DMS79 (cell line): ENCODE results near the gene SCG3.
"Not testable (repeated sequence)": the region's sequence is repeated elsewhere in the genome, so short reads cannot be mapped to it uniquely, and the experiment has no call there.

Source experiments
- DNase-seq: peaks from one replicate; lab custom pipeline; 2025; lab: John Stamatoyannopoulos, UW

Gene SCG3

DNA sequence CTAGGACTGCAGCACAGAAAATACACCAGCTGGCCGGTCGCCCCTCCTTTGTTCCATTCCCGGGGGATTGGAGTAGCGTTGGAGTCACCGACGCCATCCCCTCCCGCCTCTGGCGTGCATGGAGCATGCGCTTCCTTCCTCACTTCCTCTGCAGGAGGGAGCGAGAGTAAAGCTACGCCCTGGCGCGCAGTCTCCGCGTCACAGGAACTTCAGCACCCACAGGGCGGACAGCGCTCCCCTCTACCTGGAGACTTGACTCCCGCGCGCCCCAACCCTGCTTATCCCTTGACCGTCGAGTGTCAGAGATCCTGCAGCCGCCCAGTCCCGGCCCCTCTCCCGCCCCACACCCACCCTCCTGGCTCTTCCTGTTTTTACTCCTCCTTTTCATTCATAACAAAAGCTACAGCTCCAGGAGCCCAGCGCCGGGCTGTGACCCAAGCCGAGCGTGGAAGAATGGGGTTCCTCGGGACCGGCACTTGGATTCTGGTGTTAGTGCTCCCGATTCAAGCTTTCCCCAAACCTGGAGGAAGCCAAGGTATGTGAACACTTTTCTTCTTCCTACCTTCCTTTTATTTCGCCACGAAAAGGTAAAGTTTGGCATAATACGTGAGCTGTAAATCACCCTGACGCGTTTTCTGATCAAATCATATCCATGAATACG is at the start of gene SCG3:
SCG3 (plus strand) TSS at position 201 of the 661 bp plus-strand sequence; CDS start at position 454, 253 bp downstream.
- peak; percentile 63 for DNase-seq

DNA sequence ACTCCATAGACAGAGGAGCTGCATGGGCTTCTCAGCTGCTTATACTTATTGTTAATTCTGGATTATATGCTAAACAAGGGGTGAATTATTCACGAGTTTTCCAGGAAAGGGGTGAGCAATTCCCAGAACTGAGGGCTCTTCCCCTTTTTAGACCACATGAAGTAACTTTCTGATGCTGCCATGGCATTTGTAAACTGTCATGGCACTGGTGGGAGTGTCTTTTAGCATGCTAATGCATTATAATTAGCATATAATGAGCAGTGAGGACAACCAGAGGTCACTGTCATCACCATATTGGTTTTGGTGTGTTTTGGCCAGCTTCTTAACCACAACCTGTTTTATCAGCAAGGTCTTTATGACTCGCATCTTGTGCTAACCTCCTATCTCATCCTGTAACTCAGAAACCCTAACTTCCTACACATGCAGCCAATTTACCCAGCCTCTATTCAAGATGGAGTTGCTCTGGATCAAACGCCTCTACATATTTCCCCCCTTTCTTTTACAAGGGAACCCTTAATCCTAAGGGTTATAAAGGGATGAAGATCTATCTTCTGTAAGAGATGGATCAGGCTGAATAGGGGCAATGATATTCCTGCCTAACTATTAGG is 46.6 kb upstream of the SCG3 start:
- no peak for DNase-seq

DNA sequence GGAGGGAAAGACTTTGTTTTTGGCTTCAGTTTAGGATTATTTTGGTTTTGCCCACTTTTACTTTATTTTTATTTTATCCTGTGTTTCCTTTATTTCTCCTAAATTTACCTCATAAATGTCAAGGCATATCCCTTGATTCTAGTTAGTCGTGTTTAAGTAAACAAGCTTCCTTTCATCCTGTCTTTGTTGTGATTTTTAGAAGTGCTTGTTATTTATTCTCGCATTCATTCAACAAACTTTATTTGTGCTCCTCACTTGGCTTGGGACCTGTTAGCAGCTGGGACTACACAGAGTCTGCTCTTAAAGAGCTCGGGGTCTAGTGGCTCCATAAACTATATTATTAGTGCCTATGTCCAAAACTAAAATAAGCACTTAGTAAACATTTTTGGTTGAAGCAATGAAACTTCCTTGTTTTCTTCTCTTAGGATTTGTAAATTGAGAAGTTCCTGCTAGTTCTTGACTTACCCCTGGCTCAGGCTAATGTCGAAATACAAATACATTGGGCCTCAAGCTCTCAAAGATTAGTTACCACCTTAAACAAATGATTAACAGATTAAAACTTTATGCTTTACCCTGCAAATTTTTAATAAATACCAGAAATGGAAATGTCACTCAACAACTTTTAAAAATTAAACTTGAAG is 39.7 kb upstream of the SCG3 start:
- no peak for DNase-seq

DNA sequence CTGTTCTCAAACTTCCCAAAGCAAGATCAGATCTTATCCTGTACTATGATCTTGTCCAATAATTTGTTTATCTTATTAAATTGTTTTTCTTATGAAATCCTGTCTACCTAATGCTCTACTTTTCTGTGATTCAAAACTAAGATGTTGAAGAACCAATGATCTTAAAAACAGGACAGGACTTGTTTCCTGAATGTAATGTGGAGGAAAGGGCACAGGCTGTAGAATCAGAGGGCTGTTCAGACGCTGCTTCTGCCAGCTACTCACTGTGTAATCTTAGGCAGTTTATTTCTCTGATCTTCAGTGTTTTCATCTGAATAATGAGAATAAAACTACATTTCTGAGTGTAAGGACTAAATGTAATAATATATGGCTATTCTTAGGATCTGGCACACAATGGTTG is 38.6 kb upstream of the SCG3 start:
- no peak for DNase-seq

DNA sequence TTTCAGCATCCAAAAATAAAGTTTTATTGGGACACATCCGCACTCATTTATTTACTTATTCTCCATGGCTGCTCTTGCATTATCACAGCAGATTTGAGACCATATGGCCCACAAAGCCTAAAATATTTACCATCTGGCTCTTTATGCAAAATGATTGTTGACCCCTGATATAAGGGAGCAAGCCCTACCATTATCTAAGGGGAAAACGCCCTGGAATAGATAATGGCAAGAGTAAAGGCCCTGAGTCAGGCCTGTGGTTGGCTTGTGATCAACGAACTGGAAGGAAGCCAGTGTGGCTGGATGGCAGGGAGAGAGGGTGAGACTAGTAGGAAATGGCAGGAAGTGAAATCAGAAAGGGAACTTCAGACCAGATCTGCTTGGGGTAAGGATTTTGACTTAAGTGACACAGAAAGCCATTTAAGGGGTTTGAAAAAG is 34.2 kb upstream of the SCG3 start:
- no peak for DNase-seq

DNA sequence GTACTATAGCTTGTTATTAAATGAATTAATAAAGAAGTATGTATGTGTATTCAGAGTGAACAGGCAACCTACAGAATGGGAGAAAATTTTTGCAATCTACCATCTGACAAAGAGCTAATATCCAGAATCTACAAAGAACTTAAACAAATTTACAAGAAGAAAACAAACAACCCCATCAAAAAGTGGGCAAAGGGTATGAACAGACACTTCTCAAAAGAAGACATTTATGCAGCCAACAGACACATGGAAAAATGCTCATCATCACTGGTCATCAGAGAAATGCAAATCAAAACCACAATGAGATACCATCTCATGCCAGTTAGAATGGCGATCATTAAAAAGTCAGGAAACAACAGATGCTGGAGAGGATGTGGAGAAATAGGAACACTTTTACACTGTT is 33.2 kb upstream of the SCG3 start:
- not testable (repeated sequence) for DNase-seq

DNA sequence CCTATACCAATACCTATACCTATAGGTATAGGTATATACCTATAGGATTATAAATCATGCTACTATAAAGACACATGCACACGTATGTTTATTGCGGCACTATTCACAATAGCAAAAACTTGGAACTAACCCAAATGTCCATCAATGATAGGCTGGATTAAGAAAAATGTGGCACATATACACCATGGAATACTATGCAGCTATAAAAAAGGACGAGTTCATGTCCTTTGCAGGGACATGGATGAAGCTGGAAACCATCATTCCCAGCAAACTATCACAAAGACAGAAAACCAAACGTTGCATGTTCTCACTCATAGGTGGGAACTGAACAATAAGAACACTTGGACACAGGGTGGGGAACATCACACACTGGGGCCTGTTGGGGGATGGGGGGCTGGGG is 32.7 kb upstream of the SCG3 start:
- not testable (repeated sequence) for DNase-seq

DNA sequence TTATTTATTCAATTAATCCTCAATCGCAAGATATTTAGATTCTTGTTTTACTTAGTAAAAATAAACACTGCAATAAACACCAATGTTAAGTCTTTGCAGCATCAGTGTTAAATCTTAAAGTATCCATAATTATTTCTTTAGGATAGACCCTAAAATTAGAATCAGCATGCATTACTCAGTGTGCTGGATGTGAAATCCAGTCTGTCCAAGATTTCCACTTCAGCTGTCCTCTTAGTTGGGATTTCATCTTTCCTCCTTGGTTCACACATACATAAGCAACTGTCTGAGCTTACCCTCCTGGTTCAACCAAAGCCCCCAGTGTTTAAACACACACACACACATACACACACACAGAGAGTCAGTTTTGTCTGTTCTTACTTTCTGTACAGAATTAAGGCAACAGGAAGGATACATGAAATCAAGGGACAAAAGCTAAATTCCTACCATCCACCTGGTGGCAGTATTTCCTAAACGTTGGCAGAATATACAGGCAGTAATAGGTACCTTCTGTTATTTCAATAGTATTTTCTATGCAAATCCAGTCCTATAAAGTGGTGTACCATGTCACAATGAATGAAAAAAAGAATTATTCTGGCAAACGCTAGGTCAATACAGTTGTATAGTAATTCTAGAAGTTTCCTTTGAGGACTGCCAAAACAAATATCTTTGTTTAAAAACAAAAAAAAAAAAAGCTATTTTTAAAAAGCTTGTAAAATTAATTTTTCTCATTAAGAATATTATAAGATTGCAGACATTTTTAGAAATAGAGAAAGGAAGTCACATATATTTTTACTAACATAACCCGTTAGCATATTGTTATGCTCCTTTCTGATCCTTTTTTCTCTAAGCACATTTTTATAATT is 31.4 kb upstream of the SCG3 start:
- DNase-seq = peak; percentile 18

DNA sequence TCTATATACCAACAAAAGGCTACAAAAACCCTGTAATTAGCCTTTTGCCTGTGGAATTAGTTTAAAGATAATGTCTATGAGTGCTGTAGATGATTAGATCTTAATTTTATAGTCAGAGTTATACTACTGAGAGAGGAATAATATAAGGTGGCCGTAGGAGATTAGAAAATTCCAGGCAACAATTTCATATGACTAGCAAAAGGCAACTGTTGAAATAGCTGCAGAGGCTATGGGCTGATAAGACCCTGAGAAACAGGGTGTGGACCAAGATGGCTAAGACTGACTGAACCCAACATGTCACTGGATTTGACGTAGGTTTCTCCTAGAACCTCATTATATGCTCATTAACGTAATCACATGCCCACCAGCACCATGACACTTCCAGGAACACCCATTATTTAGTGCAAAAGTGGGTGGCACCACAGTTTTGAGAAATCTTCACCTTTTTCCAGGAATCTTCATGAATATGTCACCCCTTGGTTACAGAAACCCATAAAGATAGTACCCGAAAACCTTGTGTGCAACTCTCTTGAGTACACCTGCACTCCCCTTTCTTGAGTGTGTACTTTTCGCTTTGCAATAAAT is 29.1 kb upstream of the SCG3 start:
- no peak for DNase-seq

DNA sequence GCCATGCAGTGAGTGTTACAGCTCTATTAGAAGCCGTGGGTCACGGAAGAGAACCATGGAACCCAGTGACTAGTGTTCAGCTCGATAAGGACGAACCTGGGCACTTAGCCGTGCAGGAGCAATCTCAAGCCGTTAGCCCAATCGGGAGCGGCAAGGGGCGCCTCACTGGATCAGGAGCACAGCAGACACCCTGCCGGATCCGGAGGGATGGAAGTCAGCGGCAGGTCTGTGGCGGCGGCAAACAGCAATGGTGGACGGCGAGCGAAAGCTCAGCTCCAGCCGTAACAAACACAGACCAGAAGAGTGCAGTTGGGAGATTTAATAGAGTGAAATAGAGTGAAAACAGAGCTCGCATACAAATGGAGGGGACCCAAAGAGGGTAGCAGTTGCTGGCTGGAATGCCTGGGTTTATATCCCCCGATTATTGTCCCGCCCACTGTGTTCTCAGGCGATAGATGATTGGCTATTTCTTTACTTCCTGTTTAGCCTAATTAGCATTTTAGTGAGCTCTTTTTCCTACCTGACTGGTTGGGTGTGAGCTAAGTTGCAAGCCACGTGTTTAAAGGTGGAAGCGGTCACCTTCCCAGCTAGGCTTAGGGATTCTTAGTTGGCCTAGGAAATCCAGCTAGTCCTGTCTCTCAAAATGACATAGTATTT is 25.8 kb upstream of the SCG3 start:
- DNase-seq = not testable (repeated sequence)

DNA sequence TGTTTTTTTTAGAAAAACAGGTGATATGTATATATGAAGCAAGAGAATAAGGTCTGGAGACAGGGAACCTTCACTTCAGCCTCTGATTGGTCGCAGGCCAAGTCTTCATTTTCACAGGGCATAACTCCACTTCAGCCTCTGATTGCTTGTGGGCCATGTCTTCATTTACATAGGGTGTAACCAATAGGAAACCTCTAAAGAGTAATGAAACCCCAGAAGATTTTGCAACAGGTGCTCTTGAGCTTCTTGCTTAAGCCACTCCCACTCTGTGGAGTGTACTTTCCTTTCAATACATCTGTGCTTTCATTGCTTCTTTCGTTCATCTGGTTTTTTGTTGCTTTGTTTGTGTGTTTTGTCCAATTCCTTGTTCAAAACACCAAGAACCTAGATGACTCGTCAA is 22.6 kb upstream of the SCG3 start:
- no peak for DNase-seq

DNA sequence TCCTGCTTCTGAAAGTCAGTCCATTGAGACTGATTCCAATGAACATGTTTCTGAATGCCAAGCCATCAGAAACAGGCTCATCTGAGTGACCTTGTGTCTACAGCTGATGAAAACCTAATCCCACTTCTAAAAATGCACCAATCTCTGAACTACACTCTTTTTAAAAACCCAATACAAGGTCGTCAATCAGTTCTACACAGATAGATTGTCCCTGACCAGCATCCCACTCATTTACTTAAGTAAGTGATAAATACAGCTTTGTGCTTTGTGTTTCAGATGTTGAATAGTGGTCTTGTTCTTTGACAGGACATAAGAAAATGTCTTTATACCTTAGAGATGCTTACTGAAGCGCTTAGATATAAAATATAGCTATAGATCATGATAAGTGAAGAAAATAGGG is 20.2 kb upstream of the SCG3 start:
- no peak for DNase-seq

DNA sequence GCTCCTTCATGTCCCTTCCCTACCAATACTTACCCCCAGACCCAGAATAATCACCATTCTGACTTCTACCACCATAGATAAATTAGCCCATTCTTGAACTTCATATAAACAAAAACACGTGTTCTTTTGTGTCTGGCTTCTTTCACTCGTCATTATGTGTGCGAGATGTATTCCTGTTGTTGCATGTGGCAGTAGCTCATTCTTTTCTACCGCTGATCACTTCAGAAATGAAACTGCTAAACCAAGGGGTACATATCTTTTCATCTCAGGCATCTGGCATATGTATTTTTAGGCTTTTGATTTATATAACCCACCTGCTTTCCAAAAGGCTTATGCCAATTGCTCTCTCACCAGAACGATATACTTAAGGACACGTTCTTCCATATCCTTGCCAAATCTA is 13.8 kb upstream of the SCG3 start:
- DNase-seq = no peak

DNA sequence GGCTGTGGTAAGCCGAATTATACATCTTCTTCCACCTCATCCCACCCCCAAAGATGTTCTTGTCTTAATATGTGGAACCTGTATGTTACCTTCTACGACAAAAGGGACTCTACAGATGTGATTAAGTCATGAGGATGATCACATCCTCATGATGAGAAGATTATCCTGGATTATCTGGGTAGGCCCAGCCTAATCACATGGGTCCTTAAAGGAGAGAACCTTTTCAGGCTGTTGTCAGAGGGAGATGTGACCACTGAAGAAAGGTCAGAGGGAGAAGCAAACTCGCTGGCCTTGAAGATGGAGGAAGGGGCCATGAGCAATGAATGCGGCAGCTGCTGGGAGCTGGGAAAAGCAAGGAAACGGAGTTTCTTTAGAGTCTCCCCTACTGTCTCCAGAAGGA is 12.9 kb upstream of the SCG3 start:
- DNase-seq = no peak

DNA sequence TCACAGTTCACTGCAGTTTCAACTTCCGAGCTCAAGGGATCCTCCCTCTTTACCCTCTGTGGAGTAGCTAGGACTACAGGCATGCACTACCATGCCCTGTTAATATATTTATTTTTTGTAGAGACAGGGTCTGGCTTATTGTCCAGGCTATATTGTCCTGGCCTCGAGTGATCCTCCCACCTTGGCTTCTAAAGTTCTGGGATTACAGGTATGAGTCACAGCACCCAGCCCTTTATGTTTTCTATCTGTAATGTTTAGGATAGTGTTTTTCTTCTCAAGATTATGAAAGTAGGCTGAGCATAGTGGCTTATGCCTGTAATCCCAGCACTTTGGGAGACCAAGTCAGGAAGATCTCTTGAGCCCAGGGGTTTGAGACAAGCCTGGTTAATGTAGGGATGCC is 11.9 kb upstream of the SCG3 start:
- DNase-seq = no peak

DNA sequence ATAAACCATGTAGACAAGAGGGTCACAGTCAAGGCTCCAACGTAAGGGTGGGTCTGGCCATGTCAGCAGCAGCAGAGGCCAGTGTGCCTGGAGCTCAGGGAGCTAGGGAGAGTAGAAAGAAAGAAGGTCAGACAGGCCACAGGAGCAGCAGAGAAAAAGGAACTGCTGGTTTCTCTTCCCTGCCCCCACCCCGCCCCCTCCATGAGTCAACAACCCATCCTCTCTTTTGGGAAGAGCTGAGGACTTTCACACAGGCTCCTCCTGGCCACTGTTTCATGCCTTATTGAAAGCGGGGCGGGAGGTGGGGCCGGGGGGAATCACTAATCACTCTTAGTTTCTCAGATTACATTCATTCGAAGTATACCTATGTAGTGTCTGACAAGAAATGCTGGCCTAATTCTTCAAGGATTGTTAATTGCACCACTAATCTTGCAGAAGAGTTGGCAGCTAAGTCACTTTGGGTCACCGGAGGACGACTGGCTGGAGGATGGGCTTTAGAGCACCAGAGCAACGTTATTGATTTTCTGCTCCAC is 9.1 kb upstream of the SCG3 start:
- peak; percentile 5 for DNase-seq

DNA sequence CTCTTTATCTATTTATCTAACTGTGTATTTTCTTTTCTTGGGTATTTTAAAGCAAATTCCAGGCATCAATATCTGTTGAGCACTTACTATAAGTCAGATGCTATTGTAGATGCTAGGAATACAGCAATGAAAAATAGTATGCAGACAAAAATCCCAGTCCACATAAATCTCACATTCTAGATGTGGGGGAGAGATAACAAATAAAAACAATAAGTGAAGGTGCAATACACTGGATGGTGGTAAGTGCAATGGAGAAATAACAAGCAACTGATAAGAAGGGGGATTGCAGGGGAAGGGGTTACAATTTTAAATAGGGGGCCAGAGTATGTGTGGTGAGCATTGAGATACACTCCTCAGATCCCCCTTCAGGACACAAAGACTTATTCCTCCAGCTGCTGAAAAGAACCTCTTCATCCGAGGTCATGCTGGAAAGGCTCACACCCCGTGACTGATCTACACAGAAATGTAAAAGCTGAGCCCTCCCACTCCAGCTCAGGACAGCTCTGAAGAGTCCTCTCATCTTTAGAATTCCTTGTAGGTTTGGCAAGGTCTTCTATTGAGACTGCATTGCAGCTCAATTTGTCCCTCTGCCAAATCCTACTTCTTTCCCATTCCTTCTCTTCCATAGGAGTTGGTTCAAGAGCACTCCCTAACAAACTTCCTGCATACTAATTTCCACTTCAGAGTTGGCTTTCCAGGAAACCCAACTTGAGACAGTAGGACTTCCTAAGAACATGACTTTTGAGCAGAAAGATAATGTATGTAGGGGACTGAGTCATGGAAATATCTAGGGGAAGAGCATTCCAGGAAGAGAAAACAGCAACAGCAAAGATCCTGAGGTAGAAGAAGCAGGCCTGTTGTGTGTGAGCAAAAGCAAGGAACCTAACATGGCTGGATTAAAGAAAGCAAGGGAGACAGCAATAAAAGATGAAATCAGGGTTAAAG is 8.1 kb upstream of the SCG3 start:
- no peak for DNase-seq

DNA sequence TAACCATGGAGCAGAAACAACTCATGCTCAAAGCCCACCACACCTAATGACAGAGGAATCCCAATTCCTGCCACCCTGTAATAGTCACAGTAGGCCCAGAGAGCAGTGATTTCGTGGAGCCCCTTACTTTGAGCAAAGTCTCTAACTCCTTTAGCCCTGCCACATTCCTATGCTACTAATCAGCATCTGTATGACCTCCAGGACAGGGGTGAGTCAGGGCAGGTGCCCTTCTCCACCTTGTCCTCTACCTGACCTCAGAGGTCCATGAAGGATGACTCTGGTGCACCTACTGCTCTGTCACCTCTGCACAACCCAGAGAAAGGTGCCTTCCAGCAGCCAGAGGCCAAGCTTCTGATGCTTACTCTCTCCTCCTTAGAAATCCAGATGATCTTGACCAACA is 6.1 kb upstream of the SCG3 start:
- no peak for DNase-seq

DNA sequence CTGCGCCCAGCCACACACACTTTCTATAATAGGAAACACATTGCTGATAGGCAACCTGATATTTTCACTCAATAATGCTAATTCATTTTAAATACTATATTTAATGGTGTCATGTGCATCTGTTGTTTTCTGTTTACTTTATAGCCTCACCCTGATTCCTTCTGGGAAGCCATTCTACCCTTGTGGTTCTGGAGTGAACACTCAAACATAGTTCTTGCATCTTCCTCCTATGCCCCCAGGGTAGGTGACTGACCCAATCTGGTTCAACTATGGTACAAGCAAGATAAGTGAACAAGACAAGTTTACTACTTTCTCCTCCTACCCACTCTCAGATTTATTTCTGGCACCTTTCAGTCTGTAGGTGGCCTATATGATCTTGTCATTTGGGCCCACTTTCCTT is 4.3 kb upstream of the SCG3 start:
- no peak for DNase-seq

DNA sequence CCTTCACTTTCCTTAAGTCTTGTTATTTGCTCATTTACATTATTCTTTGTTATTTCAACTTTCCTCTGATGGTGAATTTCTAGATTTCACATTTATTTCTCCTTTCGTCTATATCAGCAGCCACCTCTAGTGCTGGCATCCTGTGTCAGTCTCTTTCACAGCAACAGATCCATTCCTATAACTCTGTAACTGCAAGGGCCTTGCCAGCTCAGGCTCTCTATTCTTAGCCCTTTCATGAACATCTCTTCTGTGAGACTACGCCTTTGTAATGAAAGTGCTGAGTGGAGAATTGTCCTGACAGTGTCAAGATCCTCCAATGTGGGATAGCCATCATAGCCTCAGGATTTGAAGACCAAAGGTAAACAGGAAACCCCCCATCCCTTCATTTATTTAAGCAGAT is 3.9 kb upstream of the SCG3 start:
- DNase-seq = no peak
